ENCODE results near the gene TMEM109. TPM values are rescaled to one million over a fixed set of nuclear protein-coding genes. Genes with fewer than 3 reads are reported as not detected.

Gene TMEM109
- total and polyA plus RNA-seq, 2 of the 4 experiments (the other 2 are of a cell fraction), result 15.1 to 69.7 TPM

- Histone ChIP-seq H2BK15ac (ENCODE audit: low read depth, low read length) (peak within 1 kb of the TSS; percentile 42; the same call in 1 of the 3 replicates), H3K27ac (ENCODE audit: insufficient read depth, low read length) (peak within 1 kb of the TSS; percentile 69), H2AK5ac (ENCODE audit: low read depth, low read length) (peak within 1 kb of the TSS; percentile 88), H3K23ac (ENCODE audit: low read depth, low read length) (peak within 1 kb of the TSS; percentile 79; the same call in 1 of the 2 replicates), H2BK20ac (ENCODE audit: low read depth, low read length) (no peak within 1 kb of the TSS), H2BK5ac (ENCODE audit: low read depth, low read length, poor library complexity, severe bottlenecking) (peak within 1 kb of the TSS; percentile 45), H2BK120ac (ENCODE audit: low read depth, low read length) (peak within 1 kb of the TSS; percentile 56), H3K9me1 (ENCODE audit: insufficient read depth, low read length) (no peaks in the 10 kb centered on the region), H4K20me1 (ENCODE audit: insufficient read depth, low read length) (no peaks in the 10 kb centered on the region), H3K9ac (ENCODE audit: low read depth, low read length) (peak within 1 kb of the TSS; percentile 80), H3K36me3 (ENCODE audit: control insufficient read depth, insufficient read depth, low read length) (no peaks in the 10 kb centered on the region), H4K5ac (ENCODE audit: low read depth, low read length) (peak within 1 kb of the TSS; percentile 96), H3K27me3 (ENCODE audit: control insufficient read depth, insufficient read depth, low read length) (peaks cover 3% of the 10 kb centered on the region; the same call in 1 of the 2 replicates), H3K9me3 (ENCODE audit: control insufficient read depth, insufficient read depth, low read length) (no peaks in the 10 kb centered on the region), H3K4me1 (ENCODE audit: control insufficient read depth, insufficient read depth, low read length) (peaks cover 12% of the 10 kb centered on the region), H3K4me2 (ENCODE audit: low read depth, low read length) (peak within 1 kb of the TSS; percentile 79), H3K4me3 (ENCODE audit: insufficient read depth, low read depth, low read length) (peak within 1 kb of the TSS; percentile 29), H3K4ac (ENCODE audit: low read depth, low read length) (peak within 1 kb of the TSS; percentile 57), H3K79me1 (ENCODE audit: low read depth in 1 of 2, low read length in 2 of 2) (no peaks in the 10 kb centered on the region; a peak in 1 of 4 replicates), H3K18ac (ENCODE audit: low read depth, low read length) (peak within 1 kb of the TSS; percentile 94), H2AK9ac (replicated peaks; ENCODE audit: low read depth, low read length, poor library complexity) (peak within 1 kb of the TSS; percentile 56), H3K14ac (replicated peaks; ENCODE audit: low read depth, low read length) (peak within 1 kb of the TSS; percentile 87), H2AFZ (replicated peaks; ENCODE audit: low read length, poor library complexity) (peak within 1 kb of the TSS; percentile 89), H3K56ac (ENCODE audit: extremely low read depth, insufficient read depth, low read length) (peak within 1 kb of the TSS; percentile 42; the same call in 1 of the 2 replicates), H4K91ac (ENCODE audit: insufficient read depth, low read depth, low read length) (peak within 1 kb of the TSS; percentile 79), H4K8ac (ENCODE audit: low read depth in 2 of 2, low read length in 2 of 2) (peak within 1 kb of the TSS; percentile 87 to 96)
- in situ Hi-C loops (cut with MboI; ENCODE audit: low sequenced_read_pairs) (no loop called here), intact Hi-C loops (cut with micrococcal nuclease) (no loop called here), dilution Hi-C loops (cut with HindIII; ENCODE audit: low sequenced_read_pairs, unreplicated experiment) (no loop called here)
- ChIA-PET POLR2A (ENCODE audit: unreplicated experiment) (interaction anchor here (0.5 kb wide), 1 partner anchor 40 kb away, joined by 3 read pairs; no protein-coding TSS in a partner anchor), CTCF (no interaction called here)
- DNase-seq, result peak; percentile 27
- WGBS, 2 experiments (ENCODE audit: extremely low coverage in 2 of 2, insufficient read length in 1 of 2), result 35% methylated on average over 8 of the region's 23 CpGs; no CpG with 5 or more reads in 1 of the 2 experiments
- BruUV-seq (replicated peaks), result no TSS peak
- no peak for TF ChIP-seq CHD1 (IDR thresholded peaks at IDR 0.05; ENCODE audit: low read depth, low read length)
- peak; percentile 69 for TF ChIP-seq USF2 (IDR thresholded peaks at IDR 0.05; ENCODE audit: low read depth, low read length)
- TF ChIP-seq SMC3 (IDR thresholded peaks at IDR 0.05; ENCODE audit: low read depth, low read length), result no peak
- no peak for TF ChIP-seq RCOR1 (IDR thresholded peaks at IDR 0.05; ENCODE audit: insufficient replicate concordance, low read length)
- no peak for TF ChIP-seq RFX5 (IDR thresholded peaks at IDR 0.05; ENCODE audit: low read depth, low read length)
- peak; percentile 76 for ATAC-seq (ENCODE audit: low read depth)
Observed at GRCh38 chr11:60951904-60952741, 38.2 kb downstream of the TMEM109 start, which contains the start of gene SLC15A3. Gene SLC15A3, minus strand, starts transcription at chr11:60952176. Its CDS starts 625 bp downstream, at chr11:60951551.
